HG02798 (cell line): ENCODE measurements around the gene RETREG1.
"Not testable (repeated sequence)": the region's sequence is repeated elsewhere in the genome, so short reads cannot be mapped to it uniquely, and the experiment has no call there.

Experiments used
- ATAC-seq: cut with Tn5 transposase; IDR thresholded peaks from one replicate; pipeline ENCODE4 v1.9.1; 2021; ENCODE audit warnings: mild to moderate bottlenecking; ENCODE audit not compliant: unreplicated experiment, poor library complexity

RETREG1 gene

DNA sequence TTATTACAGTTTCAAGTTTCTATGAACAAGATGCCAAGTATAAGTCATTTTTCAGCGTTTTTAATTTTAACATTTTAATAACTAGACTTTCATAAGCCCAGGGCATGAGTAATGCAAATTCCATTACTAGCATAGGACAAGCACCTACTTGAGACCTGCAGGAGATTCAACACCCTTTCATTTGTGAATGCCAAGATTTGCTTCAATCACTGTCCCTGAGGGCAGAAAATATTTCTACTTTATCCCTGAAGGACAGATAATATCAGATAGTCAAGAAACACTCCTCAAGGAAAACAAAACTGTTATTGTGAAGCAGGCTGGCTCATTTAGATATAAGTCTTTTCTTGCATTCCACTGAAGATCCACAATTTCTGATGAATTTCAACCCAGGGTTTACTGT lies 123.5 kb downstream of the RETREG1 start:
- ATAC-seq = no peak

DNA sequence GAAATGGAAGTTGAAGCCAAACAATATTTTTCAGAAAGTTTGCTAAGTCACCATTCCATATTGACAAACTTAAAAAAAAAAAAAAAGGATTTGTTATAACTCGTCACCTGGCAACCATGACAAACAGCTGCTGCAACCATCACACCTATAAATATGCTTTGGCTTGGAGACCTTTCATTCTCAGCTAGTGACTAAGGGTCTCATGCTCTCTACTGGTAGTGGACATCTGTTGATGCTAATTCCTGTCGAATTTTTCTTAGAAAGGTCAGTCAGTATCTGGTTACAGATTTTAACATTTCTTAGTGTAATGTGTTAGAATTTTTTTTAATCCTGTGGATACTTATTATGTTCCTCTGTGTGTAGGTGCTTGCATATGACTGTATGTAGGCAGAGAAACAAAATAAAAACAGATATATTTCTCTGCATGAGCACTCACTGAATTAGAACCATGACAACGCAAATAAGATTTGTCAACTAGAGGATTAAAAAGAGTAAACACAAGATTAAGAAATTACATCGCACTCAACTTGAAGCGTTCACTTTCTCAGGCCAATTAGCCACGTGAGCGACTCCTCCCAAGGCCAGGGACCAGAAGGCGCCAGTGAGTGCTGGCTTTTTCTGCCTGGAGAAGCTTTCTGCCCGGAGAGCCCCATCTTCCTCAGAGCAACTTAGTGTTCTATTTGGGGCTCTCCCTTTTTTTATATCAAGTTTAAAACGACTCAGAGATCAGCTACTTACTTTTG lies 124.2 kb downstream of the RETREG1 start:
- no peak for ATAC-seq

DNA sequence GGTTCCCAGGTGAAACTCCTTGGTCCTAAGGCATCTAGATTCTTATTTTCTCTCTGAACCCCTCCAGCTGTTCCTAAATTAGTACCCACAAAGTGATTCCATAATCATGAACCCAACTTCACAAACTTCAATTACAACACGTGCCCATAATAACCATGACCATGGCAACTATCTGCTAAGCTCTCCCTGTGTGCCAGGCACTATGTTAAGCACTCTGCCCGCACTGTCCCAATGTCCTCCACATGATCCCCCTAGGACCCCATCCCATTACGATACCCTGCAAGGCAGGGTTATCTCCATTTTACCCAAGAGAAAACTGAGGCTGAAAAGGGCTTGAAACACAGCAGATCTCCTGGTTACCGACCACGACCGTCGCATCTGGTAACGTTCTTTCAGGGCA lies 125.9 kb downstream of the RETREG1 start:
- ATAC-seq = no peak

DNA sequence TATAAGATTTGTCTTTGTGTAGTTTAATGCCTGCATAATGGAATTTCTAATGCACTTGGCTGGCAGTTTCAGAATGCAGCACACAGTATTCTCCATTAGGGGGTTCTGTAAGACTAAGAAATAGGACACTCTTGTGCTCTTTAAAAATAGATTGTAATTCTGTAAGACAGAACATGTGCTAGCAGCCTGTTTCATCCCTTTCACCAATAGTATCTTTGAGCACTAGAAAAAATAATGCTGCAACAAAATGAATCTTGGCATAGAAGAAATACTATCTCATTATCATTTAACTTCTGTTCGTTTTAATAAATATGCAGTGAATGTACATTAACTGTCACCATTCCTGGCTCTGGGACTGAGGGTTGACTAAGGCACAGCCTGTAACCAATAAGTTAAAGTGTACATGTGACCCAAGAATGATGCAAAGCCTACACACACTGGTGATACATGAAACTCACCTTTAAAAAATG lies 127.4 kb downstream of the RETREG1 start:
- ATAC-seq = peak; percentile 71

DNA sequence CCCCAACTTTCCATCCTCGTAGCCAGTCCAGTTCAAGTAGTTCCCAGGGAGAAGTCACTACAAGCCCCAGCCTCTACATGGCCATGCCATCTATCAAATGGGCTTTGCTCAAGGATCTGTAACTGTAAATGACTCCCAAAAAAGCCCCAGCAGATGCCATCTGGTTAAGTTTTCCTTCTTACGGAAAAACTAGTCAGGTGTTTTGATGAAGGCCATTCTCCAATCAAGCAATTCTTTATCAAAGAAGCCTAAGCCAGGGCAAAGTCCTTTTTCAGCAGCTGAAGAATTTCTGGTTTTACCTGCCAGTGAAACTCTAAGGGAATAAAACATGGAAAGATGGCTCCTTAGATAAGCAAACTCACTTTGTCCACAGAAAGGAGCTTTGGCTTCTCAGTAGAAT lies 129.3 kb downstream of the RETREG1 start:
- ATAC-seq = no peak

GRCh38 chr5:16486711-16487111 lies 130.1 kb downstream of the RETREG1 start:
- ATAC-seq = no peak

DNA sequence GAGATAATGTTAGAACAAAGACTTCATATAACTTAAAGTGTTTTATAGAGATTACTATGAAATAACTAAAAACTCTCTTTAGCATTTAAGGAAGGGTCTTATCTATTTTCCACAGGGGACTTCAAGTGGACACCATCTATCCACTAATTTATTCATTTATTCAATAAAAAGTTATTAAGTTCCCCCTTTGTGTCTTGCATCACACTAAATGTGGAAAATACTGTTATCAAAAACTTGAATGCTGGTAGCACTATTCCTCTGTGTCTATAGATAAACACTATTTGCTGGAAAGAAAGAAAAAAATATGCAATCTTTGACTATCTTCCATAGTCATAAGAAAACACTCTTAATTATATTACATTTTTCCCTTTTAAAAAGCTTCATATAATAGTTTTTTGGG lies 131.1 kb downstream of the RETREG1 start:
- ATAC-seq = no peak

DNA sequence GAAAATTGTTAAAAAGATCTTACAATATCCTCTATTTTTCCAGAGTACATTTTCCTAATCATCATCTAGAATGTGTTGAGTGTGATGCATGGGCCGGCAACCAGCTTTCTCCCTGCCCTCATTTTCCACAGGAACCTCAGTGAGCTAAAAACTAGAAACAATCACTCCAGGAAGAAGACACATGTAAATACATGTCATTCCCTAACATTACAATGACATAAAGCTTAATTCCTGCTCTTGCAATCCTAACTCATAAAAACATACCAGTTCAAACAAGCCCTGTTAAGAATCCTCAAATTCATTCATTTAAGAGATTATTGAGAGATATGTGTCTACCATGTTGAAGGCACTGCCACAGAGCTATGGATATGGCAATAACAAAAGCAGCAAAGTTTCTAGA lies 132.7 kb downstream of the RETREG1 start:
- no peak for ATAC-seq

DNA sequence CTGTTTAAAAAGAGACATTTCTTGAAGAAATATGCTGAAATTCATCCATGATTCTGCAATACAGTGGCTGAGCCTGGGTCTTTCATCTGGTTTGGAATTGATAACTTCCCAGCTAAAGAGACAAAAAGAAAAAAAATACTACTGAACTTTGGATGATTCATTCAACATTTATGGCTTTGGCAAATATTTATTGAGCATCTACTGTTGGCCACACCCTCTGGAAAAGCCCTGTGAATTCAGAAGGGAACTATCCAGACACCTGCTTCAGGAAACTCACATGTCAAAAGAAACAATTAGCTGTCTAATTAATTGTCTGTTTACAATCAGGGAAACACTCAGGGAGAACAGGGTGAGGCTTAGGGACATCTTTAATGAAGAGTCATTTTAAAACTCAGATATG lies 133.4 kb downstream of the RETREG1 start:
- no peak for ATAC-seq

- no peak for ATAC-seq
These were observed 133.9 kb downstream of the RETREG1 start for GRCh38 chr5:16482891-16483290.

DNA sequence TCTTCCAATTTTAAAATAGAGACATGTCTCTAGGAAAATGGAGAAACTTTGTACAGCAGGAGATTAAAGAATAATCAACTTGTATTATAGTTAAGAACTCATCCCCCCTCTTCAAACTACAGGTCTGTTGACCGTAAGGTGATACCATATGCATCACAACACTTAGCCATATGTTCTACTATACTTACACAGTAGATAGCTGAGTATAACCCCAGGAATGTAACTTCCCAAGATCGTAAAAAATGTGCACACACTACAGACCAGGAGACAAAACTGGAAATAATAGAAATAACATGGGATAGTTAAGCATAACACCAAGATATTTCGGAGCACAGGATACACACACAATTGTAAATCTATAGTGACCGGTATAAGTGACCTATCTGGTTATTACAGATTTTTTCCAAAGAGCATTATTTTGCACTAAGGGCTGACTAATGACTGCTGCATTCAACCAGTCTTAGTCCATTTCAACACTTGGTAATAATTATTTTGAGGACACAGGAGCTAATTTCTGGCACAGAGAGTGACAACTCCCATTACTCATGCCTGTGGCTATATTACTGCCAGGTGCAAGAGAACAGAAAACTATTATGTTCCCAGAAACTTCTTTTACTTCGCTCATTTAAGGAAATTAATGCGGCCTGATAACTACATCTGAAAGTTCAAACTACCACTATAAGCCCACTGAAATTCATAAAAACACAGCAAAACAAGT lies 135.8 kb downstream of the RETREG1 start:
- ATAC-seq = no peak

- ATAC-seq = no peak
These were observed 136.7 kb downstream of the RETREG1 start for GRCh38 chr5:16480144-16480543.

GRCh38 chr5:16477541-16477940 lies 139.3 kb downstream of the RETREG1 start:
- ATAC-seq = no peak

DNA sequence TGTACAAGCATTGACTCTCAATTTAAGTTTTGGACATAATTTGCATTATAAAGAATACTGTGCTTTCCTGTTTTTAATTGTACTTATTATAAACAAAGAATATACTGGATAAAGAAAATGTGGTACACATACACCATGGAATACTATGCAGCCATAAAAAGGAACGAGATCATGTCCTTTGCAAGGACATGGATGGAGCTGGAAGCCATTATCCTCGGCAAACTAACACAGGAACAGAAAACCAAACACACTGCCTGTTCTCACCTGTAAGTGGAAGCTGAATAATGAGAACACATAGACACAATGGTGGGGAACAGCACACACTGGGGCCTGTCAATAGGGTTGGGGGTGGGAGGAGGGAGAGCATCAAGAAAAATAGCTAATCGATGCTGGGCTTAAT lies 140.4 kb downstream of the RETREG1 start:
- ATAC-seq = not testable (repeated sequence)

GRCh38 chr5:16471387-16471786 lies 145.4 kb downstream of the RETREG1 start:
- no peak for ATAC-seq

- peak; percentile 74 for ATAC-seq
These were observed 149.2 kb downstream of the RETREG1 start for GRCh38 chr5:16467363-16468219.

DNA sequence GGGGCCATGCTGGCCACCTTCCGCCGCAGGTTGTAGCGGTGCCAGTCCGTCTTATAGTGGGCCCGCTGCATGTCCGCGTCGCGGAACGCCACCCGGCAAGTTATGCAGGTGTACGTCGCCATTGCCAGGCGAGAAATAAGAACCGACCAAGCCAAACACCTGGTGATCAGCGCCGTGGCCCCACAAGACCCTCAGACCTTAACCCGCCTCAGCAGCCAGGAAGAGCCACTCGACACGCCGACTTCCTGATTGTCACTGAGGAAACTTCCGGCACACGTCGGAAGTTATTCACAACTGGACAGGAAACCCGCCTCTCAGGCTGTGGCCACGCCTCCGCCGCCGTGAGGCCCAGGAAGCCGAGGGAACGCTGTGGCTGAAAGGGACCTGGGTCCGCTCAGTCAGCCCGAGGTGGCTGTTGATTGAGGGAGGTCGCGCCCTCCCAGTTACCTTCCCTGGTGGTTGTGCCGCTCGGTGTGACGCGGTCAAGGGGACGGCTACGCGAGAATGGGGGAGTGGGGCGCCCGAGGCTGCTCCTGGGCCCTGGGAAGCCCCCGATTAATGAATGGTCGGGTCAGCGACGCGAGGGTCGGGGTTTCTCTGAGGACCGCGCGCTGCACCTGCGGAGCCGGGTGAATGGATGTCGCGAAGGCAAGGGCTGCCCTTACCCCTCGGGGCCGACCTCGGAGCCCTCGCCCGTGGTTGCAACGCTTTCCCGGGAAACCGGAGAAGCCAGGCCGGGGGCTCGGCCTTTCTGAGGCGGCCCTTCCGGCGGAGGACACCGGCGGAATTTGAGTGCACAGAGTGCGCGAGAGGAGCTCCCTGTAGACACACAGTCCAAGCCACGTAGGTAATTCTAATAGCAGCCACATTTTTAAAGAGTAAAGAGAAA lies 151.0 kb downstream of the RETREG1 start, which contains the start of gene ZNF622:
ZNF622 (minus strand) TSS at position 257 of the 889 bp plus-strand sequence; CDS start at position 122, 135 bp downstream.
- ATAC-seq = peak; percentile 88

DNA sequence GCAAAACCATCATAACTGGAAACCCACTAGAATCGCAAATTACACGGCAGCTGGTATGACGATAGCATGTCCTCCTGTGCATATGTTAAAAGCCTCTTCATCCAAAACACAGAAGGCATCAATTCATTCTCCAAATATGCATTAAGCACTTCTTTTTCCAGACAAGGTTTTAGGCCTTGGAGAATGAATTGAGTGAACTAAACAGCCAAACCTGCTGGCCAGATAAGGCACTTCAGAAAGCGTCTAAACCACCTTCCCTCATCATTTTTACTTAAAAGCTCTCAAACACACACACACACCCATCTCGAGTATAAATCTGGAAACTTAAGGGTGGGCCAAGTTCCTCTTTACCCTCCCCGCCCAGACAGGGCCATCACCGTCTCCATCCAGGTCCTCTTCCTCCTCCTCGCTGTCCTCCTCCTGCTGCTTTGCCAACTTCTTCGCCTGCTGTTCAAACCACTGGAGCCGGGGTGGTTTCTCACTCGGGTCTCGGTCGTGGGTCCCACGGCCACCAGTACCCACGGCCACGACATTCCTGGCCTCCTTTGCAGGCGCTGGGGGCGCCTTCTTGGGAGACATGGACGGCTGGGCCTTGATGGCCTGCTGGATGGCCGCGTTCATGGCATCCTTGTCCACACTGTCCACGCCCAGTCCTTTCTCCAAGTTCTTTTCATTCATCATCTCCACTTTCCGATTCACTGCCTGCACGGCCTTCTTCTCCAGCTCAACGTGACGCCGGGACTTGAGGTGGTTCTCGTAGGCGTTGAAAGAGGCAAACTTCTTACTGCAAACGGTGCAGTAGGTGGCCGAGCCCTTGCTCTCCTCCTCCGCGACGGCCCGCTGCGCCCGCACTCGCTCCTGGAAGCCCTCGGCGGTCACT lies 151.9 kb downstream of the RETREG1 start:
- ATAC-seq = no peak

- no peak for ATAC-seq
These were observed 152.6 kb downstream of the RETREG1 start for GRCh38 chr5:16464231-16464630.
